ENCODE measurements around the gene PARVB.

- TF ChIP-seq YY1 (IDR thresholded peaks at IDR 0.05; ENCODE audit: insufficient read depth, insufficient read length): no peak
- no peak for TF ChIP-seq ZNF274 (IDR thresholded peaks at IDR 0.05; ENCODE audit: low read depth, low read length)
These were observed 31.7 kb downstream of the PARVB start for GRCh38 chr22:44055805-44056204.

Data from NT2/D1 (cell line).